ENCODE data around the gene NIFK. TPM values are rescaled to one million over a fixed set of nuclear protein-coding genes. Genes with fewer than 3 reads are reported as not detected.

NIFK gene
- total RNA-seq, 1 donor from 2014 or later = 50.7 TPM

GRCh38 chr2:121727950-121728349 lies 8.7 kb downstream of the NIFK start:
- Mint-ChIP-seq H3K27me3 (ENCODE audit: low read depth) (no peaks in the 10 kb centered on the region), H3K9me3 (no peaks in the 10 kb centered on the region), H3K4me1 (no peaks in the 10 kb centered on the region), H3K27ac (no peak overlapping the region), H3K36me3 (peaks cover 32% of the 10 kb centered on the region), H3K4me3 (no peak overlapping the region)
- no peak for TF ChIP-seq CTCF (IDR thresholded peaks at IDR 0.05; ENCODE audit: unreplicated experiment)
- no peak for DNase-seq (ENCODE audit: low spot score in 2 of 2, unreplicated experiment in 2 of 2)

- Mint-ChIP-seq H3K36me3 (peaks cover 30% of the 10 kb centered on the region), H3K27ac (no peak overlapping the region), H3K4me1 (no peaks in the 10 kb centered on the region), H3K4me3 (no peak overlapping the region), H3K27me3 (ENCODE audit: low read depth) (no peaks in the 10 kb centered on the region), H3K9me3 (no peaks in the 10 kb centered on the region)
- no peak for DNase-seq (ENCODE audit: low spot score in 2 of 2, unreplicated experiment in 2 of 2)
- no peak for TF ChIP-seq CTCF (IDR thresholded peaks at IDR 0.05; ENCODE audit: unreplicated experiment)
These were observed 9.3 kb downstream of the NIFK start for GRCh38 chr2:121727332-121727731.

- no peak overlapping the region for H3K27ac Mint-ChIP-seq
- H3K27me3 Mint-ChIP-seq (ENCODE audit: low read depth) = no peaks in the 10 kb centered on the region
- no peak for DNase-seq (ENCODE audit: low spot score in 2 of 2, unreplicated experiment in 2 of 2)
- no peak for TF ChIP-seq CTCF (IDR thresholded peaks at IDR 0.05; ENCODE audit: unreplicated experiment)
- H3K4me3 Mint-ChIP-seq = no peak overlapping the region
- H3K9me3 Mint-ChIP-seq = no peaks in the 10 kb centered on the region
- H3K4me1 Mint-ChIP-seq = no peaks in the 10 kb centered on the region
- H3K36me3 Mint-ChIP-seq = peaks cover 11% of the 10 kb centered on the region
These were observed 13.4 kb downstream of the NIFK start for GRCh38 chr2:121723316-121723715.

- Mint-ChIP-seq H3K27me3 (ENCODE audit: low read depth) (no peaks in the 10 kb centered on the region), H3K27ac (no peak overlapping the region), H3K4me3 (no peak overlapping the region), H3K36me3 (peaks cover 7% of the 10 kb centered on the region), H3K9me3 (no peaks in the 10 kb centered on the region), H3K4me1 (no peaks in the 10 kb centered on the region)
- DNase-seq (ENCODE audit: low spot score in 2 of 2, unreplicated experiment in 2 of 2) = no peak
- TF ChIP-seq CTCF (IDR thresholded peaks at IDR 0.05; ENCODE audit: unreplicated experiment) = no peak
These were observed 14.2 kb downstream of the NIFK start for GRCh38 chr2:121722479-121722878.

GRCh38 chr2:121721926-121722325 lies 14.7 kb downstream of the NIFK start:
- Mint-ChIP-seq H3K27ac (no peak overlapping the region), H3K4me3 (no peak overlapping the region), H3K36me3 (peaks cover 3% of the 10 kb centered on the region), H3K27me3 (ENCODE audit: low read depth) (no peaks in the 10 kb centered on the region), H3K9me3 (no peaks in the 10 kb centered on the region), H3K4me1 (no peaks in the 10 kb centered on the region)
- DNase-seq (ENCODE audit: low spot score in 2 of 2, unreplicated experiment in 2 of 2) = no peak
- no peak for TF ChIP-seq CTCF (IDR thresholded peaks at IDR 0.05; ENCODE audit: unreplicated experiment)

- no peak for DNase-seq (ENCODE audit: low spot score in 2 of 2, unreplicated experiment in 2 of 2)
- H3K4me1 Mint-ChIP-seq = no peaks in the 10 kb centered on the region
- no peak for TF ChIP-seq CTCF (IDR thresholded peaks at IDR 0.05; ENCODE audit: unreplicated experiment)
- peaks cover 3% of the 10 kb centered on the region for H3K27me3 Mint-ChIP-seq (ENCODE audit: low read depth)
- no peaks in the 10 kb centered on the region for H3K9me3 Mint-ChIP-seq
- no peak overlapping the region for H3K4me3 Mint-ChIP-seq
- no peaks in the 10 kb centered on the region for H3K36me3 Mint-ChIP-seq
- no peak overlapping the region for H3K27ac Mint-ChIP-seq
These were observed 19.1 kb downstream of the NIFK start for GRCh38 chr2:121717529-121717928.

Measured in mesothelial cell of epicardium (in vitro differentiated cells).